Activated T-helper 9 cell treated with anti-CD3 and anti-CD28 coated beads, Interleukin-2, amount 50 U/mL, for 16 hours (primary cell): ENCODE data around the gene SMARCD3.

Source experiments
- DNase-seq: peaks from one replicate; pipeline ENCODE4 v3.0.0-alpha.2; 2020; ENCODE audit warnings: low read depth

Gene SMARCD3

DNA sequence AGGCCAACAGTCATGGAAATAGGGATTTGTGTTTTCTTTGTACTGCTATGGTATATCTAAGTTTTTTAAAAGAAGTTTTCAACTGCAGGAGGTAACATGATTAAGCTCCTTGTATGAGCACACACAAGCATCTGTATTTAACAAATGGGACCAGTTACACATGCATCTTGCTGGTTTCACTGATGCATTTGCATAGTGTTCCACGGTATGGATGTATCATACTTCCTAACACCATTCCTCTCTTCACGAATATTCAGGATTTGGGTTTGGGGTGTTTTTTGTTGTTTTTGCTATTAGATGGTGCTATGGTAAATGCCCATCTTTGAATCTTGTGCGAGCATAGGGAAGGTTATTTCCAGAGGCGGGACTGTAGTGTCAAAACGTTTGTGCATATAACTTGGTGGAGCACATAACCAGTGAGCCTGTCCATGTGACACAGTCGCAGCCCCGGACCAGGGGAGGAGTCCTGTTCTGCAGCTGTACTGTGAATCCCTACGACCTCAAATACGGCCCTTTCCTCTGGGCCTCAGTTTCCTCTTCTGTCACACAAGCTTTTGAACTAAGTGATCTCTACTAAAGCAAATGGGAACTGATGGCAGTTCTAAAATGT, 40.1 kb downstream of the SMARCD3 start:
- no peak for DNase-seq

DNA sequence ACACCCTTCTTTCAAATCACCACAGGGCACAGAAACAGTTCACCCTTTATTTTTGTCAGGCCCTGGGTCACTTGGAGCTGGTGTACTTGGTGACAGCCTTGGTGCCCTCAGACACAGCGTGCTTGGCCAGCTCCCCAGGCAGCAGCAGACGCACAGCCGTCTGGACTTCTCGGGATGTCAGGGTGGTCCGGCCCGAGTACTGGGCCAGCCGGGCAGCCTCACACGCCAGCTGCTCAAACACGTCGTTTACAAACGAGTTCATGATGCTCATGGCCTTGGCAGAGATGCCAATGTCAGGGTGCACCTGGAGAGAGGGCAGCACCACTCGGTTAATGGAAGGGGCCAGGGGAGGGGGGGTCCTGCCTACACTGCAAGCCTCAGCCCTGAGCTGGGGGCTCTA, 40.7 kb downstream of the SMARCD3 start:
- no peak for DNase-seq

DNA sequence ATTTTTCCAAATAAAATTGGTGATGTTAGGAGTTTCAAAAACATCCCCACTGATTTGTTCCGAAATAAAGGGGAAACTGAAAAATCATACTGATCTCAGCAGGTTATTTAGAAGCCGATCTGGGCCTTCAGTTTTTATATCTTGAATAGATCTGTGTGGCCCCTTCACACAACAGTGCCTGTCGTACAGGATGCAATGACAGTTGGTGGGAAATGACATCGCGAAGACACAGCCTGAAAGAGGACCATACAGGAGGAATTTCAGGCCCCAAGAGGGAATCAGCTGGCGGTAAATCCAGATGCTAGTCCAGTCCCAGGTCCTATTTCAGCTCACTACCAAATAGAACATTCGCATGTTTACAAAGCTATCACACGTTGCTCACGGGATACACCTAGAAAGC, 41.2 kb downstream of the SMARCD3 start:
- no peak for DNase-seq

DNA sequence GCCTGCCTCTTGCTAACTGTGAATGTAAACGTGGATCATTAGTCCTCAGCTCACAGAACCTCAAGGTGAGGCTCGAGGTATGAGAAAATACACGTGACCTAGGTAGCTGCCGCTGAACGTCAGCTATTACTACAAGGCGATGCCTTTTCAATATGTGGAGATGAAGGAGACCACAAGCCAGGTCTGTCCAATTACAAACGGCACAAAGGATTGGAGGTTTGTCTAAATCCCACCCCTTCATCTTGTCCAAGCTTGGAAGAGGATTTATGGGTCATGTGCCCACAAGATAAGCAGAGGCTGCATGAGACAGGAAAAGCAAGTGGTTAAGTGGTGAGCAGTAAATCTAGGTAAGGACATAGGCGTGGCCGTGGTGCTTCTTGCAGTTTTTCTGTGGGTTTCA, 41.6 kb downstream of the SMARCD3 start:
- DNase-seq: no peak

DNA sequence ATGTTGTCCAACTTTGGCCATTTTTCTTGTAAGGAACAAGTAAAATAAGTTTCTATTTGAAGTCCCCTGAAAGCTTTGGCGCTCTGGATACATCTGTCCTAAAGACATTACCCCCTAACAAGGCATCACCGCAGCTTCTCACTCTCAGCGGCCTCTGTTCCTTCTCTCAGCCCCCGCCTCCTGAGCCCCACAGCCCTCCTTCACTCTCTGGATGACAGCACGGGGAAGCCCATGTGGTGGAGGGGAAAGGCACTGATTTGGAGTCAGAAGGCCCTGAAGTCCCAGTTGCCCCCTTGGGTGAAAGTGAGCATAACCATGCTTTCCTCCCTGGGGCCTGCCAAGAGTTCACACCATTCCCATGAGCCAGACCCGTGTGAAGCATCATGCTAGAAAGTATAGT, 42.8 kb downstream of the SMARCD3 start:
- DNase-seq: no peak

DNA sequence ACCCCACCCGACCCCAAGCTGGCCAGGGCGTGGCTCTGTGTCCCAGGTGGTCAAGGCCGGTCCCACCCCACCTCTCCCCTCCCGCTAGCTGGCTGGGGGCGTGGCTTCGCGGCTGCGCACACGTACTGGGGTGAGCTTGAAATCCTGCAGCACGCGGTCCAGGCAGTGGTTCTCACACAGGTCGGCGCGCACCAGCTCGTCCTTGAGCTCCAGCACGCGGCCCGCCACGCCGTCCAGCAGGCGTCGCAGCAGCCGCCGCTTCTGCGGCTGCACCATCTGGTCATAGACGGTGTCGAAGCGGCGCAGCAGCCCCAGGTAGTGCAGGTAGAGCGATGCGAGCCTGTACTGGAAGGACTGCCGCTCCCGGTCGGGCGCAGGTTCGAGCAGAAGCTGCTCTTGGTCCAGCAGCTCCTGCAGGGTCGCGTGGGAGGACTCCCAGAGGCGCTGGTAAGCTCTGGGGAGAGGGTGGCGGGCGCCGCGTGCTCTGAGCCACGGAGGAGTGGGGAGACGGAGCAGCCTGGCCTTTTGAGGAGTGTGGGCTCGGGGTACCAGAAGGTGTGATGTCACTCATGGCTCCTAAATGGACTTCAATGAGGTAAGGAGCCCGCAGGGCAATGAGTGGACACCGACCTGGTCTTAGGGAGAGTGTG, 44.0 kb downstream of the SMARCD3 start:
- no peak for DNase-seq

DNA sequence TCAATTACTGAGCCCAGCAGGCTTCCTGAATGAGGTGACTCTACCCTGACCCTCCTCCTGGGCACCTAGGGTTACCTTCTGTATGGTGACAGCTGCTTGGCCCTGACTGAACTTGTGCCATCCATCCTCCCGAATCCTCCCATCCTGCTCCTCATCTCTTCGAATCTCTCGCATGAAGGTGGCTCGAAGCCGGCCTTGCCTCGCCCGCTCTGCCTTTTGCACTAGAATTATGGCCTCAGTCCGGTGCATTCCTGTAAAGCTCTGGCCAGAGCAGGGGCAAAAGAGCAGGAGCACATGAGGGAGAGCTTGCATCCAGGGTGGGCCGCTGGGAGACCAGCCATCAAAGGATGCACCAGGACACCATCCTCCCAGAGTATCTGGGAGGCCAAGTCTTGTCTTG, 45.7 kb downstream of the SMARCD3 start:
- no peak for DNase-seq

DNA sequence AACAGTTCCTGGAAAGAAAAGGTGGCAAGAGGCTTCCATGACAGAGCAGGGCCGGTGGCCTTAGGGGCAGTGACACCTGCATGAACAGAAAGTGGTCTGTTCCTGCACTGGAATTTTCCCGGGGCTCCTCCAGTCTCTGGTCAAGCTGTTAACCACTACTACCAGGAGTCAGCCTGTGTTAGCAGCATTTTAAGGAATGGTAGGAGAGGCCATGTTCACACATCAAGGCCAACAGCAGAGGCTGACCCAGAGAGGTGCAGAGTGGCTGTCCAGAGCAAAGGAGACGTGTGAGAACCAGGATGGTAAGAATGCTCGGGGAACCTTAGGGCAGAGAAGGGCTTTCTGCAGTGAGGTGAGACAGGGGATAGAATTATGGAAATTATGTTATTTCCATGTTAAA, 46.7 kb downstream of the SMARCD3 start:
- no peak for DNase-seq

DNA sequence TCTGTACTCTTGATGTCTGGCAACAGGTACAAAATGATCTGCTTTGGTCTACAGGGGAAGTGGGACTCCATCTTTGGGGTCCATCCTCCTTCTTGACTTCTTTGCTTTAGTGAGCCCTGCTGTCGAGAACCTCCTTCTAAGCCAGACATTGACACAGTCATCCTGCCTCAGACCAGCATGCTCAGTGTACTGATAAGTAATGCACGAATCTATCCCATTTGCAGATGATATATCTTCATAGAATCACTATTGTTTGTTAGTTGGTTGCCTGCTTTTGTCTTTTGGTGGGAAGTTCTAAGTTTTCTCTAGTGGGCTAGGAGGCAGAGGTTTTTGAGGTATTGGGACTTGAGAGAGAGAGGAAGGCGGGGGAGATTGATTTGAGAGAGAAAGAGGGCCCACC, 47.1 kb downstream of the SMARCD3 start:
- DNase-seq: no peak

DNA sequence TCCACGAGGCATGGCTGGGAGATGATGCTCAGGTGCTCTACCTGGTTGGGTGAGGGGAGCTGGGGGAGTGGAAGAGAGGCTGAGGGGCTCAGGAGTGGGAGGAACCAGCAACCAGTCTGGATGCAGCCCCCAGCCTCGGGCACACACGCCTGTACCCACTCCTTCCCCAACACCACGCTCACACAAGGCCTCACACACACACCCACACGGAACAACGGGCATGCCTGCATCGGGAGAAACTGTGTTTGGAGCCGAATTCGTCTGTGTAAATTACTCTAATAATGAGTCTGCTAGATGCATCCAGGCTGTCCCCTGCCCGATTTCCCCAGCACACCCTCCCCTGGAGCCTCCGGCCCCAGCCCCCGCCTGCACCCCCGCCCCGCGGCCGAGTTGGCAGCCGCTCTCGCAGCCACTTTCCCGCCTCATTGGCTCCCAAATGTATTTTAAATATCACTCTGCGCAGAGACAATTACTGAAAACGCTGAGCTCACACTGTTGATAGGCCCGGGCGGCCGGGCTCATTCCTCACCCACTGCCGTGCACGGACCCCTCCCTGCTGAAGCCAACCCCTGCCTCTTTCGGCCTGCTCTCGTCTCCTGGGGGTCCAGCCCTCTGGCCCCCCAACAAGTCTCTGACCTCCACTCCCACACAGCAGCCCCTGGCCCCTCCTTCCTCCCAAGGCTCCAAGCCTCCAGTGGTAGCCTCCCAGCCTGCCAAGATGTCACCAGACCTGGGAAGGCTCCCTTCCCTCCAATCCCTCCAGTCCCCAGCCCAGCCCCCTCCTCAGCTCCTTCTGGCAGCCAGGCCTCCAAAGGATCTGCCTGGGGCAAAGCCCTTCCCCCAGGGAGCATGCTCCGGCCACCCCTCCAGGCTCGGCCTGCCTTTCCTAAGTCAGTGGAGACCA, 49.3 kb downstream of the SMARCD3 start:
- DNase-seq: no peak

DNA sequence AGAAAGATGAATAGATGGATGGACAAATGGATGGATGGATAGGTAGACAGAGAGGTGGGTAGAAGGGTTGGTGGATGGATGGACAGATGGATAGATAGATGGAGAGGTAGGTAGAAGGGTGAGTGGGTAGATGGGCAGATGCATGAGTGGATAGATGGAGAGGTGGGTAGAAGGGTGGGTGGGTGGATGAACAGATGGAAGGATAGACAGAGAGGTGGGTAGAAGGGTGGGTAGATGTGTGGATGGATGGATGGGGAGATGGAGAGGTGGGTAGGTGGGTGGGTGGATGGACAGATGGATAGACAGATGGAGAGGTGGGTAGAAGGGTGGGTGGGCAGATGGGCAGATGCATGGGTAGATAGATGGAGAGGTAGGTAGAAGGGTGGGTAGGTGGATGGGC, 50.6 kb downstream of the SMARCD3 start:
- no peak for DNase-seq

DNA sequence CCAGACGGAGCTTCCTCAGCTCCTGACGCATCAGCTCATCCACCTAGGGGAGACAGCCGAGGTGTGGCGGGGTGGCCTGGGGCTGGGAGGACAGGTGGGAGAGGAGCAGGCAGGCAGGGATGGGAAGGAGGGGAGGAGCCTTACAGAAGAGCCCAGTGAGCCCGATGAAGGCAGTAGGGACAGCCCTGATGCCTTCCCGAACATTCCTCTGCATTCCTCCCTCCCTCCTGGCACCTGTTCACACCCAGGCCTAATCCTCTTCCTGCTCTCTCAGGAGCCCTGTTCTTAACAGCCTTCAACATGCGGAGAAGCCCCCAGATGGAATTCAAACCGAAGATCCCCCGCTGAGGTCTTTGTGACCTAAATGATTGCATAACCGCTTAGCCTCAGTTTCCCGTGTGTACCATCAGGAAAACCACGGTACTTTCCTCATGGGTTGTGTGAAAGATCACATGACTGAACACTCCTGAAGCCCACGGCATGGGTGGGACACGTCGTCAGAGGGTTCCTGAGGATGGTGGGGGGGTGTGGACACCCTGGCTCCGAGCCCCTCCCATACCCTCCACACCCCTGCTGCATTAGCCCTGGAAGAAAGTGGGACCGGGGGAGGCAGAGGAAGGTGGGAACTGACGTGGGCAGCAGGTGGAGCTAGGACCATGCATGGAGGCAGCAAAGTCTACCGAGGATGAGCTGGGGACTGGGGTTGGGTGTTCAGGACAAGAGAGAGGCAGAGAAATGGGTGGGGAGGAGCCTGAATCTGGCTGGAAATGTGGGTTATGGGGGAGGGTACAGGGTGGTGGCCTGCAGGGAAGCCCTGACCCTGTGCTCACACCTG, 52.7 kb downstream of the SMARCD3 start:
- no peak for DNase-seq

DNA sequence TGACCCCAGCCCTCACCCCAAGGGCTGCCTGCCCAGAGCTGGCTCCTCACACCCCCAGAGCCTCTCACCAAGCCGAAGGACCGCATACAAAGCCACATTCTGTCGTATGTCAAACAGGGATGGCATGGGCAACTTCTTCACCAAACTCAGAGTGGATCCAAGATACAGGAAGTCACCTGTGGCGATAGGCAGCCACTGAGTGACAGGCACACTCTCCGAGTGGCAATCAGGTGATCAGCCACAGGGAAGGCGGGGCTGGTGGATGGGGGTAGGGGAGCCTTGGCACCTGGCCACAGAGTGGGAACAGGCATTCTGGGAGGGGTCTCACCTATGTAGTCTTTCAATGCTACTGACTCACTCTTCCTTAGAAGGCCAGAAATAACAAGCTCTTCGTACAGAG, 54.3 kb downstream of the SMARCD3 start:
- DNase-seq: no peak

DNA sequence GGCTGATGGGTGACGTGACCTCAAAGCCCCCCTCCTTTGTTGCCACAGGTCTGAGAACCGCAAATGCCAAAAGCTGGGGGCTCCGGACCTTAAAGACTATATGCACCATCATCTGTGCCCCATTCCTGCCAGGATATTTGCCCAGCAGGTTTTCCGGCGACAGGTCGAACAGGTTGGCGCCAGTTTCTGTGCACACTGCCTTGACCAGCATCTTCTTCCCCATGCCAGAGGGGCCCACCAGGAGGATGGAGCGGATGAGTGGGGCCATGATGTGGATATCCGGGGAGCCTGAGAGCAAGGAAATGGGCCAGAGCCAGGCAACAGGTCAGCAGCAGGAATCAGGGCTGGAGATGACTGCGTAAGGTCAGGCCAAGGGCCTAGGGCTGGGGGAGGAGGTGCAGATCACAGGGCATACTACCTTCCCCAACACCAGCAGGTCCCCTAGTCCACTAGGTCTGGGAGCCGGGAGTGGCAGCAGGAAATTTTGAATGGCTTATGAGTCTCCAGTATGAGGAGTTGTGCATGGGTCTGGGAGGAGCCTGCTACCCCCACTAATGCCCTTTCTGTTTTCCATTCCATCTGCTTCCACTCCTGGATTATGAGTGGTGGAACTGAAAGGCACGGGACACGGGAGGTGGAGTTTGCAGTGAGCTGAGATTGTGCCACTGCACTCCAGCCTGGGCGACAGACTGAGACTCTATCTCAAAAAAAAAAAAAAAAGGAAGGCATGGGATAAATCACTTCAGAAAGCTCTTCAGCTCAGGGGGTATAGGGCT, 55.1 kb downstream of the SMARCD3 start:
- DNase-seq: no peak

DNA sequence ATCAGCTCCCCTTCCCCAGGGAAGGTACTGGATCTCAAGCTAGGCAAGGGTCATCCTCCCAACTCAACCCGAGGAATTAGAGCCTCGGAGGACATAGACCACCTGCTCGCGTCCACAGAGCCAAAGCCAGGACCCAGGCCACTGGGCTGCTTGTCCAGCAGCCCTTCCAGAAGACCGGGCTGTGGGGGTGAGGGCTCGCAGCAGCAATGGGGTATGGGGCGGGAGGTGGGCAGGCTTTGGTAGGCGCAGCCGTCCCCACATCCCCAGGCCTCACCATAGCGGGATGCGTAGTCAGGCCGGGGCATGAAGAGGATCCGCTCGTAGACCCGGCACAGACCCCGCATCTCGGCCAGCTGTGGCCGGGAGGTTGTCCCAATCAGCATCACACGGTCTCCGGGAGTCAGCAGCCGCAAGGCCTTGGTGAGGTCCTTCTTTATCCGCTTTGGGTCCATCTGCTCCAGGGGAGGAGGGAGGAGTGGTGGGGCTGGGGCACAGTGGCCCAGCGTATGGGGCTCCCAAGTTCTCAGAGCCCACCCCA, 56.4 kb downstream of the SMARCD3 start:
- no peak for DNase-seq

DNA sequence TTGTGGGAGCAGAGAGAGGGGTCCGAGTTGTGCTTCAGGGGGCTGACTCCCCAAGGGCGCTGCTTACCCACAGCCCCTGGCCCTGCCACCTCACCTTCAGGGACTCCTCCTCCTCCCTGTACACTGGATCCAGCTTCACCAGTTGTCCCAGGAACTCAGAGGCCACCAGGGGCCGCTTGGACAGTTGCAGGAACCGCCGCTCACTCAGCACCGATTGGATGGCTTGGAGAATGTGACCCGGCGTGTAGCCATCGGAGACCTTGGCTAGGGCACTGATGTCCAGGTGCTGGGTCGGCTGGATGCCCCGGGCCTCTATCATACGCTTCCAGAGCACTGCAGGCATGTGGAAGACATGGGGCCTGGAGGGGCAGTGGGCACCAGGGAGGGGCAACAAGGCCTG, 57.0 kb downstream of the SMARCD3 start:
- no peak for DNase-seq

DNA sequence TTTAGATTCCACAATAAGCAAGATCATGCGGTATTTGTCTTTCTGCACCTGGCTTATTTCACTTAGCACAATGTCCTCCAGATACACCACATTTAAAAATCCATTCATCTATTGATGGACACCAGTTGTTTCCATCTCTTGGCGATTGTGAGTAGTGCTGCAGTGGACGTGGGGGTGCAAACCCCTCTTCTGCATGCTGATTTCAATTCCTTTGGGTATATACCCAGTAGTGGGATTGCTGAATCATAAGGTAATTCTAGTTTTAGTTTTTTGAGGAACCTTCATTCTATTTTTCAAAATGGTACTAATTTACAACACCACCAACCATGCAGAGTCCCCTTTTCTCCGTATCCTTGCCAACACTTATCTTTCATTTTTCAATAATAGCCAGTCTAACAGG, 59.5 kb downstream of the SMARCD3 start:
- no peak for DNase-seq
